ENCODE results near the gene PHLPP2.

Gene PHLPP2

DNA sequence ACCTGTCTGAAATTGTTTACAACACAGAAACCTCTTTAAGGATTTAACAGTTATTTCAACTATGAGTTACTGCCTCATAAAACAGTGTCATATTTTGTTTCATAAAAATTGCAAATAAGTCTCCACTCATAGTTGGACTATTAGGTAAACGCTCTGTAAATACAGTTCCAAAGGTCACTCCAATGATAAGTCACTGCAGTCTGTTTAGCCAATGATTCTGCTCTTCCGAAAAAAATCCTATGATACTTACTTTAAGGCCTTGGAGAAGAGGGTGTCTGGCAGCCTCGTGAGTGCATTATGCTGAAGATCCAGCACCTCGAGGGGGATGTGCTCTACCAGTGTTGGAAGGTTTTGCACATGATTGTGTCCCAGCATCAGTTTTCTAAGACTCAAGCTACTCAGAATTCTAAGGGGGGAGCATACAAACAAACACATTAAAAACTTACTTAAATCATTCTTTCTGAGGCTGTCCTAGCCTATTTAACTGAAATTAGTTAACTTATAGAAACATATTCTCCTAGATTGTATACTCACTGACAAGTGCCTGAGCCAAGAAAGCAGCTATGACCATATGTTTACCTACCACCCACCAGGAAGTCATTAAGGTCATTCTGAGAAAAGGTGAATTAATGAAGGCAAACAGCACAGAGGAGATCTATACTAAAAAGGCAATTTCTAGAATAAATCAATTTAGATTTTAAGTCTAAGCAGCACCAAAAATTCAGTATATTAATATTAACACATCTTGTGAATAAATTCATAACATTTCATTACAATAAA lies 57.4 kb downstream of the PHLPP2 start:
- no peak for DNase-seq (ENCODE audit: low spot score)

- DNase-seq (ENCODE audit: low spot score) = no peak
Observed at GRCh38 chr16:71666264-71666663, 58.2 kb downstream of the PHLPP2 start.

DNA sequence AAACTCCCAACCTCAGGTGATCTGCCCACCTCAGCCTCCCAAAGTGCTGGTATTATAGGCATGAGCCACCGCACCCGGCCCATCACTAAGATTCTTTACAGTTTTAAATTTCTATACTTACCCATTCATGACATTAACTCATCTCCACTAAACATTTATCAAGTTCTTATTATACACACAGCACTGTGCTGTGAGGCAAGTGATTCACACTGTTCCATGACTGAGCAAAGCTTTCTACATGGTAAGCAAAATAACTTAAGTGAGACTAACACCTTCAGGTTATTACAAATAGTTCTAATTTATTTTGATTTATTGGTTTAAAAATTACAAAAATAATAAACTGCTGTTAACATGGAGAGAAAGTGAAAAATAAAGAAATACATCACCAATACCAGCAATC lies 65.0 kb downstream of the PHLPP2 start:
- DNase-seq (ENCODE audit: low spot score) = no peak

DNA sequence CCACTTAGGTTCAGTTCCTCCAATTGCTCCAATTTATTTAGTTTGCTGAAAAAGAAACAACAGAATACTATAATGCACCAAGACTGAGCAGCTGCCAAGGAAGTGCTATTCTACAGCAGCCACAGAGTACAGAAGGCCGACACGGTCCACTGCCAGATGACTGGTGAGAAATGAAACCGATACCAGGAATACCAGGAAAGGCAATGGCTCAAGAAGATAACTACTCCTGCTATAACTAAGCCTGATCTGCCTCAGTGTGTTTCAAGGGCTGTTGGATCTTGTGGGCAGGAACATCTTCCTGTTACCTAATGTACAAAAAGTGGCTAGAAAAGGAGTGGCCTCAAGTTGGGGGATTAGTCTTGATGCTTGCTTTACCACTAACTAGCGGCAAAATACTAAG lies 65.7 kb downstream of the PHLPP2 start:
- no peak for DNase-seq (ENCODE audit: low spot score)

- no peak for DNase-seq (ENCODE audit: low spot score)
Observed at GRCh38 chr16:71649704-71650103, 74.8 kb downstream of the PHLPP2 start.

DNA sequence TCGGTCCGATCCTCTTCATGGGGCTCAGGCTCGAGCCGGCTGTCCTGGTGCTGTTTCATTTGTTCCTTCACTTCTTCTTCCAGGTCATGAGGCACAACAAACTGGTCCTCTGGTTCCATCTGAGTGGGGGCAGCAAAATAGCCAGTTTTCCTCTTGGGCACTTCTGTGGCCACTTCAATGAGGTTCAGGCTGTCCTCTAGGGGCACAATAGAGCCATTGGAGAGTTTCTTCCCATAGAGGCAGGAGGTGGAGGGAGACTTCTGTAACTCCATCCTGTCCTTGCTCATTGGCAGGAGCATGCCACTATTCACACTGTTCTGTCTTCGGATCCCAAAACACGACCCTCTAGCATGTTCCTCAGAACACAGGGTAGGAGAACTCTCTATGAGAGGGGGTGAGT lies 75.6 kb downstream of the PHLPP2 start:
- DNase-seq (ENCODE audit: low spot score) = no peak

DNA sequence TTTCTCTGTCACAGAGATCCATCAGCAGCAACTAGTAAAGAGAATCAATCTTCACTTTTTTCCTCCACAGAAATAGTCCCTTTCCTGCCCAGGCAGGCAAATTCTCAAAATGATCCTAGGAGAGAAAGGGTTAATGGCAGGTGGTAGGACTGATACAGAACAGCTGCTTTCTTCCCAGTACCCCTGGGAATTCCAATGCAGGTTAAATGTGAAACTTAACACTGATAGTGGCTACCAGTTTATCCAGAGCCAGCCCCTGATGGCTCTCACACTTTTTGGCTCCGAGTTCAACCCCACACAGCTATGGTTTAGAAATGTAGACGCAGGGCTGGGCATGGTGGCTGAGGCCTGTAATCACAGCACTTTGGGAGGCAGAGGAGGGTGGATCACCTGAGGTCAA lies 76.3 kb downstream of the PHLPP2 start:
- no peak for DNase-seq (ENCODE audit: low spot score)

GRCh38 chr16:71647391-71647790 lies 77.1 kb downstream of the PHLPP2 start:
- no peak for DNase-seq (ENCODE audit: low spot score)

GRCh38 chr16:71645450-71645849 lies 79.1 kb downstream of the PHLPP2 start:
- peak; percentile 67 for DNase-seq (ENCODE audit: low spot score)

DNA sequence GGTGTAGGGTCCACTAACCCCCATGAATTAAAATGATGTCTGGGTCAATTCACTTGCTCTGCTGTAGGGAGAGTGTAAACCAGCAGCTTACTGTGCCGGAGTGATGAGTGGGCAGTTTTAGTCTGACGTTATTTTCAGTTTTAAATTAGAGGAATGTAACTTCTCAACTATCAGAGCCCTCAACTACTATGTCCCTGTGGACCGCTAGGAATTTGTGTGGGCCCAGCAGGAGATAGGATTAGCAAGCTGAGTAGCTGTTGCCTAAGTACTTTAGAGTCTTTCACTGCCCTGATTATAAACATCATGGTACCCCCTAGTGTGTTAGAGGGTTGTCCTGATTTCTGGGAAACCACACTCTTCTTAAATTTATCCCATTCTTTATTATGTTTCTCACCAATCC lies 87.1 kb downstream of the PHLPP2 start:
- DNase-seq (ENCODE audit: low spot score) = no peak

GRCh38 chr16:71635632-71636031 lies 88.9 kb downstream of the PHLPP2 start:
- DNase-seq (ENCODE audit: low spot score) = no peak

DNA sequence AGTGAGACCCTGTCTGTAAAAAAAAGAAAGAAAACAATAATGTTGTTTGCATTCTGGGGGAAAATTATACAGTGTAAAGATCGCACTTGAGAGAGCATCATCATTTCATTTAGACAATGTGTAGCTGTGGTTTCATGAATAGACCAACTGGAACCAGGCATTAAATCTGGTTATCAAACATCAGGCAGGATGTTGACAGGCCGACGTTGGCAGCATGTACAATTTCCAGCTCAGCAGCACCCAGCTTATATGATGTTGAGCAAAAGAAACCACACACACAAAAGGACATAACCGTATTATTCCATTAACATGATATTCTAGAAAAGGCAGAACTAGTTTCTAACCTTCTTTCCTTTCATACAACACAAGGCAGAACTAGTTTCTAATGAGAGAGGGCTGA lies 92.7 kb downstream of the PHLPP2 start:
- DNase-seq (ENCODE audit: low spot score) = no peak

- no peak for DNase-seq (ENCODE audit: low spot score)
Observed at GRCh38 chr16:71630808-71631207, 93.7 kb downstream of the PHLPP2 start.

DNA sequence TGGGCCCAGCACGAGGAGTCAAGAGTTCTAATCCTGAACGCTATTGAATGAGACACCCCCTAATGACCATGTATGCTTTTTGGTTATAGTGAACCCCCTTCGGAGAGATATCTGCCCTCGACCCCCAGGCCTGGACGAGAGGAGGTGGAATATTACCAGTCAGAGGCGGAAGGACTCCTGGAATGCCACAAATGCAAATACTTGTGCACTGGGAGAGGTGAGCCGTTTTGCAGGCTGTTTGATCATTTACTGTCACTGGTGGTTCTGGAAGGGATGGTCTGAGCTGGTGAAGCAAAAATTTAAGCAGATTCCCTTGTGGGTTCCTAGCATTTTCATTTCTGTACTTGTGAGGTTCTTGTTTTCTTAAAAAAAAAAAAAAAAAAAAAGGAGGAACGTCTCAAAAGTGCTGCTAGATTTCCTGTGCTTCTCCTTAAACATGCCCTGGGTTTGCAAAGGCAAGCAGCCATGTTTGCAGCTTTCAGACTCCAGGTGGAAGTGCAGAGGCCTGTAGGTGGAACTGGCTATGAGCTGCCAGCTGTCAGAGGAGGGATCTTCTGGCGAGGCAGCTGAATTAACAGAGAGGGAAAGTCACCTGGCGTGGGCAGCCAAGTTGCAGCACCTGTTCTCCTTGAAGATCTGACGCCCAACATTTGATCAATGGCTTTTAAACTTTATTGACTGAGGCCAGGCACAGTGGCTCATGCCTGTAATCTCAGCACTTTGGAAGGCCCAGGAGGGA lies 95.1 kb downstream of the PHLPP2 start:
- DNase-seq (ENCODE audit: low spot score) = no peak

DNA sequence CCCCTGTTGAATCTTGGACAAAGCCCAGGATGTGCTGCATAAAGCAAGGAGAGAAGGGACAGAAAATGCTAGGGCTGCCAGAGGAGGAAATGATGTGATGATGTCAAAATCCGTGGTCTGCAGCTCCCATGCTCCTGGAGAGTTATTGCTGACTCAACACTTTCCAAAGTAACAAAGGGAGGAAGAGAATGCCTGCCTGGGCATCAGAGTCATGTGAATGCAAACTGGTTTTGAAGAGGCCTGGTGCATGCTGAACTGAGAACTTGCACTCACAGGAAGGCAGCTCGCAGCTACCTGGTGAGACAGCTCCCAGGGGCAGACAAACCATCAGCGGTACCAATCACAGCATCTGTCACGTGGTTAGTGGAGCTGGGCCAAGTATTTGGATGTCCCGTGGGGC lies 95.7 kb downstream of the PHLPP2 start:
- peak; percentile 1 for DNase-seq (ENCODE audit: low spot score)

DNA sequence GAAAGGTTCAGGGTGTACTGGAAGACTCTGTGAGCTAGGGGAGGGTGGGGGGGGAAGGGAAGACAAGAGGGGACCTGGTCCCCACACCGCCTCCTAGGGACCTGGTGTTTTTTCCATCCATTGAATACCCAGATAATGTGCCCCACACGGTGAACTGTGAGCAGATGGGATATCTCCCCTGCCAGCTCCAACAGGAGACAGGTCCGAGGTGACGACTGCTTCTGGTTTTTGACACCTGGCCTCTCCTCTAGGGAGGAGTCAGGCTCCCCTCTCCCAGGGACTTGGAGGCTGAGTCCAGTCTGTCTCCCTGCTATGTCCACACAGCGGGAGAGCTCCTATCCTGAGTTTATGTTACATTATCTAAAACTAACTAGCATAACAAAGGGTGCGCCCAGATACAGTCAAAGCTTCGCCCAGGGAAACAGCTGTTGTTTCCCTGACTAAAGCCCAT lies 96.7 kb downstream of the PHLPP2 start:
- DNase-seq (ENCODE audit: low spot score) = no peak

GRCh38 chr16:71626858-71627213 lies 97.7 kb downstream of the PHLPP2 start:
- peak; percentile 7 for DNase-seq (ENCODE audit: low spot score)

DNA sequence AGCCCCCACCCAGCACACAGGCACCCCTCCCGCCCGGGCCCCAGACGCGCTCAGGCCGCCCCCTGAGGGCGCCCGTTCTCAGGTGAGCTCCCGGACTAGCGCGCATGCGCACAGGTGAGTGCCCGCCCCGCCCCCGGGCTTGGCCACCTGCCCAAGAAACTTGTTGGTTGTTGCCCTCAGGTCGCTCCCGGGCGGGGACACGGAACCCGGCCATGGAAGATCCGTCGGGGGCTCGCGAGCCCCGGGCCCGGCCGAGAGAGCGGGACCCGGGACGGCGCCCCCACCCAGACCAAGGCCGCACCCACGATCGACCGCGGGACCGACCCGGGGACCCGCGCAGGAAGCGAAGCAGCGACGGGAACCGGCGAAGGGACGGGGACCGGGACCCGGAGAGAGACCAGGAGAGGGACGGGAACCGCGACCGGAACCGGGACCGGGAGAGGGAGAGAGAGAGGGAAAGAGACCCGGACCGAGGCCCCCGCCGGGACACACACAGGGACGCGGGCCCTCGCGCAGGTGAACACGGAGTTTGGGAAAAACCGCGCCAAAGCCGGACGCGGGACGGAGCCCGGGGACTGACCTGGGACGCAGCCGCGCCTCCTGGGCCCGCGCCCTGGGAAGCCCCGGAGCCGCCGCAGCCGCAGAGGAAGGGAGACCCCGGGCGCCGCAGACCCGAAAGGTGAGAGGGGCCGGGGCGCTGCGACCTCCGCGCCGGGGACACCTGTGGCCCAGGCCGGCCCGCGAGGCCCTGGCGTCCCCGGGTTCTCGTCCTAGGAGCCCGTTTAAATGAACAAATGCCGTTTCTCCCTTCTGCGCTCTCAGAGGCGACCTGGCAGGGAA lies 98.3 kb downstream of the PHLPP2 start, which contains the start of gene MARVELD3:
Gene MARVELD3 (plus strand): TSS at position 167 of the 840 bp plus-strand sequence. CDS start 46 bp downstream, at position 213.
- DNase-seq (ENCODE audit: low spot score) = peak; percentile 74

GRCh38 chr16:71625113-71625850 lies 99.2 kb downstream of the PHLPP2 start:
- no peak for DNase-seq (ENCODE audit: low spot score)

DNA sequence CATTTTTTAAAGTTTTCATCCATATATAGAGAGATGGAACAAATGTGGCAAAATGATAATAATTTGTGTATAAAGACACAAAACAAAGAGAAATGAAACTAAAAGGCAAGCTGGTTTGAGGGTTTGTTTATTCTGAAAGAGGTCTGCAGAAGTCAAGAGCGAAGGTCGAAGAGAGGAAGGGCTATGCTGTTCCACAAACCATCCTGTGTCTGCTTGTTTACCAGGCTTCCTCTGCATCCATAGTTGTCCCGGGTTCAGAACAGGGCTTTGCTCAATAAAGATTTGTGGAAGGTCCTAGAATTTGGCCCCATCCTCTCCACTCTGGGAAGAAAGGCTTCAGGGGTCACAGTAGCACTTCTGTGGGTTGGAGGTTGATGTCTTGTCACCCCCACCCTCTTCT lies 100.9 kb downstream of the PHLPP2 start:
- DNase-seq (ENCODE audit: low spot score) = no peak

DNA sequence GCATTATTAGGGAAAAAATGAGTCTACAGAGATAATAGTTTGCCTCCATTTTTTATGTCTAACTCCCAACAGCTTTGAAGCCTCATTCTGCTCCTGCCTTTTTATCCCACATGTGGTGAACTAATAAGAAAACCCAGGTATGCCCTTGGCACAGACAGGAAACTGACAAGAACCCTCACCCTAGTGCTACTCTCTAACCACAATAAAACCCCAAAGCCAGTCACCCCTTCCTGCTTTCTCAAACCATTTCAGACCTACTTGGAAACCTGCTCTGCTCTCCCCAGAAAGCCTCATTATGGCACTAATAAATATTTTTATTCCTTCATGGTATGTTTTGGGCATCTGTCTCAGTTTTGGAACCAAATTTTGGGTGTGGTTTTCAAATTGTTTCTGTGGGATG lies 102.4 kb downstream of the PHLPP2 start:
- no peak for DNase-seq (ENCODE audit: low spot score)

- no peak for DNase-seq (ENCODE audit: low spot score)
Observed at GRCh38 chr16:71618429-71618828, 106.1 kb downstream of the PHLPP2 start.

Measured in SW480 (cell line).